HUES64 (cell line): ENCODE data around the gene GNG4.

ENCODE experiments used
- H3K27ac ChIP-seq: 2 replicates; pipeline ENCODE4 v1.7.0; 2013; ENCODE audit warnings: low read depth, low read length, inconsistent platforms
- H3K27me3 ChIP-seq: 2 replicates; pipeline ENCODE4 v1.6.1; 2013; ENCODE audit warnings: mild to moderate bottlenecking, low read length; ENCODE audit not compliant: insufficient read depth
- H3K36me3 ChIP-seq: 2 replicates; pipeline ENCODE4 v1.6.1; 2013; ENCODE audit warnings: mild to moderate bottlenecking, low read length; ENCODE audit not compliant: insufficient read depth
- H3K4me1 ChIP-seq: 2 replicates; pipeline ENCODE4 v1.6.1; 2013; ENCODE audit warnings: mild to moderate bottlenecking, low read length, moderate library complexity; ENCODE audit not compliant: insufficient read depth
- H3K4me3 ChIP-seq: 2 replicates; pipeline ENCODE4 v1.5.1; 2013; ENCODE audit warnings: mild to moderate bottlenecking, low read length, moderate library complexity
- H3K9ac ChIP-seq: 2 replicates; pipeline ENCODE4 v1.6.1; 2013; ENCODE audit warnings: mild to moderate bottlenecking, low read depth, low read length
- H3K9me3 ChIP-seq: 2 replicates; pipeline ENCODE4 v1.6.1; 2013; ENCODE audit warnings: low read depth, low read length; ENCODE audit not compliant: insufficient read depth
- WGBS: fragments of 150-250, 120-280 bp; methylation state at CpG from one replicate; pipeline ENCODE4 v1.1.7; 2013; ENCODE audit warnings: missing lambda C conversion rate; 5-methylcytosine and 5-hydroxymethylcytosine counted together

Gene GNG4

GRCh38 chr1:235503403-235504121 is 146.0 kb downstream of the GNG4 start:
- peak overlapping the region; percentile 79 for H3K27ac ChIP-seq

GRCh38 chr1:235502601-235503402 is 146.8 kb downstream of the GNG4 start:
- H3K27me3 ChIP-seq: no peaks in the 10 kb centered on the region
- peak overlapping the region; percentile 76 for H3K4me3 ChIP-seq
- peak overlapping the region; percentile 89 for H3K9ac ChIP-seq
- H3K36me3 ChIP-seq: no peaks in the 10 kb centered on the region
- H3K4me1 ChIP-seq: peaks cover 16% of the 10 kb centered on the region
- 17% methylated on average over 4 of the region's 5 CpGs for WGBS
- H3K27ac ChIP-seq: no peak overlapping the region
- H3K9me3 ChIP-seq: no peaks in the 10 kb centered on the region

More at GRCh38 chr1:235503403-235504121, 146.0 kb downstream of the GNG4 start:
- Histone ChIP-seq H3K4me3 (peak overlapping the region; percentile 76), H3K9ac (peak overlapping the region; percentile 89), H3K36me3 (no peaks in the 10 kb centered on the region), H3K4me1 (peaks cover 16% of the 10 kb centered on the region), H3K27me3 (no peaks in the 10 kb centered on the region), H3K9me3 (no peaks in the 10 kb centered on the region)
- WGBS: 1% methylated on average over 49 of the region's 49 CpGs

GRCh38 chr1:235500971-235501540 is 148.5 kb downstream of the GNG4 start:
- Histone ChIP-seq H3K9ac (no peak overlapping the region), H3K9me3 (no peaks in the 10 kb centered on the region), H3K36me3 (no peaks in the 10 kb centered on the region), H3K4me1 (peaks cover 16% of the 10 kb centered on the region), H3K27me3 (no peaks in the 10 kb centered on the region), H3K27ac (no peak overlapping the region), H3K4me3 (no peak overlapping the region)
- 93% methylated on average over 5 of the region's 5 CpGs for WGBS
